H1 (cell line): ENCODE measurements around the gene ZFAND3. TPM values are rescaled to one million over a fixed set of nuclear protein-coding genes. Genes with fewer than 3 reads are reported as not detected.

Experiments used
- CTCF ChIA-PET: fragments of 300-600 bp; sonication (Branson Sonifier 250); formaldehyde crosslinking; loops from one replicate; lab custom pipeline; 2021; ENCODE audit not compliant: partially characterized antibody; lab: Charles Lee
- POLR2A ChIA-PET: fragments of 300-600 bp; sonication (Branson Sonifier 250); formaldehyde crosslinking; loops from one replicate; lab custom pipeline; 2021; ENCODE audit warnings: inconsistent platforms; ENCODE audit not compliant: partially characterized antibody; lab: Charles Lee
- DNase-seq, 2 experiments: peaks; one replicate each; pipeline versions ENCODE4 v3.0.0 to v3.0.0-alpha.2; 2010 to 2022; ENCODE audit warnings: low spot score in 2 of 2, low read depth in 1 of 2, mixed read lengths in 1 of 2
- FAIRE-seq: peaks from 2 replicates; lab custom pipeline; 2011; peaks lifted over from hg19 to GRCh38; lab: Jason Lieb, UNC
- H2AFZ ChIP-seq: 2 replicates; pipeline ENCODE4 v1.8.1; 2012; ENCODE audit warnings: low read length, inconsistent platforms
- H2AK5ac ChIP-seq: 2 replicates; pipeline ENCODE4 v1.6.1; 2013; ENCODE audit warnings: low read depth, low read length
- H2BK120ac ChIP-seq: replicated peaks from 2 replicates; pipeline ENCODE3; 2013; ENCODE audit warnings: low read depth, low read length, inconsistent platforms
- H2BK12ac ChIP-seq: 2 replicates; pipeline ENCODE4 v1.6.1; 2013; ENCODE audit warnings: low read depth, low read length
- H2BK15ac ChIP-seq: 2 replicates; pipeline ENCODE4 v1.6.1; 2013; ENCODE audit warnings: low read length
- H2BK20ac ChIP-seq: 2 replicates; pipeline ENCODE4 v1.6.1; 2013; ENCODE audit warnings: low read length
- H2BK5ac ChIP-seq: 2 replicates; pipeline ENCODE4 v1.6.1; 2013; ENCODE audit warnings: low read depth, low read length
- H3K14ac ChIP-seq: 2 replicates; pipeline ENCODE4 v1.6.1; 2013; ENCODE audit warnings: inconsistent platforms; ENCODE audit not compliant: insufficient read length
- H3K18ac ChIP-seq: 2 replicates; pipeline ENCODE4 v1.6.1; 2013; ENCODE audit warnings: low read length; ENCODE audit errors: extremely low read depth
- H3K23ac ChIP-seq: 2 replicates; pipeline ENCODE4 v1.6.1; 2013; ENCODE audit warnings: inconsistent platforms; ENCODE audit not compliant: insufficient read length
- H3K23me2 ChIP-seq: 2 replicates; pipeline ENCODE4 v1.6.1; 2013; ENCODE audit warnings: low read depth, low read length
- H3K27ac ChIP-seq: 2 replicates; pipeline ENCODE4 v1.6.1; 2011; ENCODE audit warnings: low read depth, low read length, inconsistent platforms
- H3K27me3 ChIP-seq, 4 experiments: replicated peaks in 1 of 4; 1 replicate in 1 of 4; 2 replicates in 3 of 4; pipeline versions ENCODE4 v1.6.1 to v1.8.1; 2011 to 2013; ENCODE audit warnings: low read length in 3 of 4, mild to moderate bottlenecking in 3 of 4, inconsistent platforms in 2 of 4, mixed read lengths in 2 of 4, moderate library complexity in 1 of 4; ENCODE audit not compliant: control insufficient read depth in 3 of 4, insufficient read depth in 3 of 4; ENCODE audit errors: extremely low read depth in 1 of 4
- H3K36me3 ChIP-seq, 4 experiments: 2 replicates each; pipeline versions ENCODE4 v1.6.1 to v1.8.1; 2011 to 2013; ENCODE audit warnings: mild to moderate bottlenecking in 4 of 4, low read length in 3 of 4, moderate library complexity in 2 of 4, control low read depth in 1 of 4, inconsistent platforms in 1 of 4; ENCODE audit not compliant: insufficient read depth in 4 of 4, control insufficient read depth in 2 of 4
- H3K4ac ChIP-seq: replicated peaks from 2 replicates; pipeline ENCODE3; 2013; ENCODE audit warnings: low read length, low read depth, mixed read lengths, inconsistent platforms; ENCODE audit not compliant: insufficient read length
- H3K4me1 ChIP-seq, 4 experiments: replicated peaks in 1 of 4; 1 replicate in 1 of 4; 2 replicates in 3 of 4; pipeline versions ENCODE4 v1.6.1 to v1.8.1; 2011 to 2013; ENCODE audit warnings: low read length in 3 of 4, inconsistent platforms in 2 of 4, mixed read lengths in 1 of 4; ENCODE audit not compliant: insufficient read depth in 4 of 4, control insufficient read depth in 3 of 4
- H3K4me2 ChIP-seq, 2 experiments: 2 replicates each; pipeline versions ENCODE4 v1.6.1 to v1.8.1; 2011 to 2013; ENCODE audit warnings: low read depth in 2 of 2, low read length in 2 of 2, control low read depth in 1 of 2, inconsistent platforms in 1 of 2, mild to moderate bottlenecking in 1 of 2; ENCODE audit not compliant: insufficient read depth in 1 of 2
- H3K4me3 ChIP-seq, 4 experiments: fragments of 200-600, 300-600 bp in 1 of 4; sonication (generic), shearing (Covaris generic), sonication (Bioruptor Twin) in 1 of 4; 2 replicates each; pipeline versions ENCODE4 v1.5.1 to v1.8.1; 2011 to 2016; ENCODE audit warnings: low read length in 4 of 4, low read depth in 3 of 4, control low read depth in 2 of 4, inconsistent platforms in 2 of 4, mild to moderate bottlenecking in 2 of 4, mixed read lengths in 1 of 4, moderate library complexity in 1 of 4; ENCODE audit not compliant: insufficient read depth in 2 of 4; ENCODE audit errors: extremely low read depth in 1 of 4
- H3K56ac ChIP-seq: replicated peaks from 2 replicates; pipeline ENCODE3; 2013; ENCODE audit warnings: low read depth, mild to moderate bottlenecking, mixed read lengths, low read length, inconsistent platforms; ENCODE audit not compliant: insufficient read length
- H3K79me1 ChIP-seq: 2 replicates; pipeline ENCODE4 v1.6.1; 2013; ENCODE audit warnings: low read depth, low read length, control low read depth
- H3K79me2 ChIP-seq, 2 experiments: 2 replicates each; pipeline versions ENCODE4 v1.6.1 to v1.8.1; 2012 to 2013; ENCODE audit warnings: low read length in 2 of 2, mild to moderate bottlenecking in 2 of 2, inconsistent platforms in 1 of 2; ENCODE audit not compliant: insufficient read depth in 2 of 2, control insufficient read depth in 1 of 2
- H3K9ac ChIP-seq, 4 experiments: replicated peaks in 1 of 4; 1 replicate in 1 of 4; 2 replicates in 3 of 4; pipeline versions ENCODE4 v1.6.1 to v1.8.1; 2011 to 2013; ENCODE audit warnings: low read depth in 3 of 4, low read length in 3 of 4, control low read depth in 2 of 4, mild to moderate bottlenecking in 2 of 4, moderate library complexity in 2 of 4, inconsistent platforms in 1 of 4; ENCODE audit errors: extremely low read depth in 1 of 4
- H3K9me3 ChIP-seq, 2 experiments: 2 replicates each; pipeline versions ENCODE4 v1.6.1 to v1.8.1; 2012 to 2013; ENCODE audit warnings: mild to moderate bottlenecking in 2 of 2, moderate library complexity in 2 of 2, control low read depth in 1 of 2, inconsistent platforms in 1 of 2, low read depth in 1 of 2, low read length in 1 of 2, mixed read lengths in 1 of 2; ENCODE audit not compliant: insufficient read depth in 2 of 2
- H4K20me1 ChIP-seq, 2 experiments: replicated peaks in 1 of 2; 2 replicates each; pipeline versions ENCODE3 to v1.8.1; 2011 to 2013; ENCODE audit warnings: inconsistent platforms in 2 of 2, low read length in 2 of 2, mild to moderate bottlenecking in 1 of 2; ENCODE audit not compliant: insufficient read depth in 2 of 2, control insufficient read depth in 1 of 2
- H4K5ac ChIP-seq: 2 replicates; pipeline ENCODE4 v1.6.1; 2013; ENCODE audit warnings: low read length, low read depth, mixed read lengths, inconsistent platforms; ENCODE audit not compliant: insufficient read length
- H4K8ac ChIP-seq: 2 replicates; pipeline ENCODE4 v1.8.0; 2013; ENCODE audit warnings: mild to moderate bottlenecking, moderate library complexity, low read length, inconsistent platforms; ENCODE audit not compliant: insufficient read depth; ENCODE audit errors: extremely low read depth
- H4K91ac ChIP-seq: replicated peaks from 2 replicates; pipeline ENCODE3; 2013; ENCODE audit warnings: low read length, mixed read lengths, inconsistent platforms; ENCODE audit not compliant: insufficient read length
- CHD2 ChIP-seq: IDR thresholded peaks from 2 replicates; pipeline ENCODE4 v1.6.1; 2012; ENCODE audit warnings: low read length, improper control_type of control experiment
- FOSL1 ChIP-seq: IDR thresholded peaks from 2 replicates; pipeline ENCODE4 v1.6.1; 2011; ENCODE audit warnings: mild to moderate bottlenecking, low read depth, low read length, moderate library complexity; ENCODE audit not compliant: insufficient read depth
- HDAC6 ChIP-seq: IDR thresholded peaks from one replicate; pipeline ENCODE4 v1.7.1; 2012; ENCODE audit warnings: low read depth, mild to moderate bottlenecking, inconsistent platforms, low read length, moderate library complexity
- JUND ChIP-seq: IDR thresholded peaks from 2 replicates; pipeline ENCODE4 v1.6.1; 2011; ENCODE audit warnings: mild to moderate bottlenecking, improper control_type of control experiment, low read length
- SP4 ChIP-seq: IDR thresholded peaks from 2 replicates; pipeline ENCODE4 v1.6.1; 2012; ENCODE audit warnings: low read length, inconsistent platforms
- WGBS, 2 experiments: shearing (Covaris generic) in 1 of 2; methylation state at CpG; one replicate each; pipeline versions ENCODE4 v1.1.6 to v1.1.7; 2013 to 2015; ENCODE audit warnings: low lambda C conversion rate in 2 of 2, mixed read lengths in 2 of 2, inconsistent platforms in 1 of 2, low coverage in 1 of 2, missing lambda C conversion rate in 1 of 2; ENCODE audit not compliant: insufficient replicate concordance in 2 of 2, insufficient coverage in 1 of 2, insufficient read length in 1 of 2; ENCODE audit errors: extremely low coverage in 1 of 2, missing lambda C conversion rate in 1 of 2; 5-methylcytosine and 5-hydroxymethylcytosine counted together
- long read RNA-seq, 2 experiments: library from RNA in 1 of 2; library from capped mRNA in 1 of 2; stranded (forward); transcript quantifications; one replicate each; pipeline ENCODE4 v2.0.0, GENCODE V29; 2021; ENCODE audit warnings: inconsistent platforms in 1 of 2
- polyA minus RNA-seq, 3 experiments: library from RNA; depleted of rRNA, polyadenylated mRNA; stranded (reverse); fragments of >200 nt; gene quantifications; 1 replicate in 2 of 3; 2 replicates in 1 of 3; pipeline ENCODE4 v1.2.3, GENCODE V29; 2011
- polyA plus RNA-seq, 7 experiments: library from polyadenylated mRNA; depleted of rRNA in 3 of 7; stranded (reverse) in 5 of 7; unstranded in 2 of 7; fragments of >200 nt in 5 of 7; fragments of 200-250 nt in 2 of 7; gene quantifications; 1 replicate in 5 of 7; 2 replicates in 1 of 7; 4 replicates in 1 of 7; pipeline versions ENCODE4 v1.2.1 to v1.2.3, GENCODE V29; 2011 to 2013; ENCODE audit warnings: missing spikeins in 2 of 7, mixed read lengths in 2 of 7
- total RNA-seq: library from RNA; stranded (reverse); fragmentation: NEBNext Ultra II Directional; extraction: Animal tissue kit (Norgen Biotek cat#: 25700); gene quantifications from 2 replicates; pipeline ENCODE4 v1.2.1, GENCODE V29; 2021

The ZFAND3 gene
- total RNA-seq (44.8 and 51.3 TPM in 2 replicates), polyA plus RNA-seq (2011; rRNA removed) (13.0 and 19.6 TPM in 2 replicates), polyA minus RNA-seq (2011; rRNA and poly(A)+ RNA removed) (9.4 and 14.3 TPM in 2 replicates)
- 14.5 TPM for polyA plus RNA-seq (2011; cell fraction: cytosol; rRNA removed)
- 13.8 TPM for polyA plus RNA-seq (2011; cell fraction: nucleus; rRNA removed)
- polyA plus RNA-seq (2012, experiment 1 of 2) = 54.3 to 80.1 TPM (median 64.9 TPM) in 4 replicates
- 31.0 TPM for polyA plus RNA-seq (2012, experiment 2 of 2)
- polyA plus RNA-seq (2013, experiment 1 of 2) = 27.0 TPM
- 25.8 TPM for polyA plus RNA-seq (2013, experiment 2 of 2)
- 15.6 TPM for polyA minus RNA-seq (2011; cell fraction: cytosol; rRNA and poly(A)+ RNA removed)
- polyA minus RNA-seq (2011; cell fraction: nucleus; rRNA and poly(A)+ RNA removed) = 22.2 TPM
- long read RNA-seq, experiment 1, transcript ZFAND3-201 (6 exons, 3,366 nt) = major isoform, 16 of 65 reads
- long read RNA-seq, experiment 1, partial matches to known transcripts = 25 of 65 reads
- long read RNA-seq, experiment 1, other reads (novel, unspliced or antisense) = 23 of 65 reads
- long read RNA-seq, experiment 2, partial matches to known transcripts = 12 of 13 reads
- long read RNA-seq, experiment 2, other reads (novel, unspliced or antisense) = 1 of 13 reads

DNA sequence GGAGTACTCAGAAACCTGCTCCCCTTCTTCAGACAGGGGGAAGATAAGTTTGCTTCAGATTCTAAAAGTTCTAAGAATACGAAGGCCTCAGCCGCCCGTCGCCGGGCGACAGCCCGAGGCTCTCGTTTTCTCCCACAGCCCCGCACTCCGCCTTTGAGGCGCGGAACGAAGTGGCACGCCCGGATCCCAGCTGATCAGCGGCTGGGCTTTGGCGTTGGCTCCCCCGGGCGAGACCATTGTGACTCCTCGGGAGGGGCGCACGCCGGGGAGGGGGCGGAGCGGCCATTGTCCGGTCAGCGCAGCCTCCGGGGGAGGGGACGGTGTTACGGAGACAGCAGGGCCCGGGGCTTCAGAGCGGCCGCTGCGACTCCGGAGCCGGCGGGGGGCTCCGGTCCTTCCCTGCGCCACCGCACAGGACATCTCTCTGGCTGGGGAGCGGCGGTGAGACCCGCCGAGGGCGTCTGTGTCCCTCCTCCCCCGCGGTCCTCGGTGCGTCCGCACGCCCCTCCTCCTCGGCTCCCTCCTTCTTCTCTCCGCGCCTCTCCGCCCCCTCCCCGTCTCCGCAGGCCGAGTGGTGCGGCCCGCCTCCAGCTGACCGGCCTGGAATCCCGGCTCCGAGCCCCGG is at the start of gene ZFAND3:
TSS of gene ZFAND3 (plus strand) at position 551 of the 625 bp plus-strand sequence. CDS start 219 bp downstream, outside the sequence.
- peak within 1 kb of the TSS; percentile 22 for H4K91ac ChIP-seq
- H2BK15ac ChIP-seq = no peak within 1 kb of the TSS
- H3K56ac ChIP-seq = peak within 1 kb of the TSS; percentile 84
- FAIRE-seq = no peak
- no peak within 1 kb of the TSS for H2BK20ac ChIP-seq
- H3K18ac ChIP-seq = peak within 1 kb of the TSS; percentile 93
- no peak within 1 kb of the TSS for H2BK12ac ChIP-seq
- peak within 1 kb of the TSS; percentile 94 for H3K14ac ChIP-seq
- H2BK120ac ChIP-seq = peak within 1 kb of the TSS; percentile 47
- H4K5ac ChIP-seq = peak within 1 kb of the TSS; percentile 85
- no peak within 1 kb of the TSS for H2AK5ac ChIP-seq
- peaks cover 6% of the 10 kb centered on the region for H3K23me2 ChIP-seq
- peak within 1 kb of the TSS; percentile 74 to 93 (median 86) for H3K4me3 ChIP-seq
- H2BK5ac ChIP-seq = peak within 1 kb of the TSS; percentile 86
- ChIA-PET CTCF (interaction anchor here (1.2 to 1.8 kb wide), 3 partner anchors 8 to 26 kb away, joined by 3 to 5 read pairs (median 3); no protein-coding TSS in a partner anchor), POLR2A (interaction anchor here (0.6 to 4.6 kb wide), 23 partner anchors 8 to 386 kb away, joined by 3 to 26 read pairs (median 4); partner anchors contain the start of genes CCDC167 and MDGA1)
- peaks cover 2% of the 10 kb centered on the region; the same call in 1 of the 2 replicates for H3K79me1 ChIP-seq
- peak; percentile 79 to 98 for DNase-seq
- no peaks in the 10 kb centered on the region for H3K9me3 ChIP-seq
- no peaks in the 10 kb centered on the region for H3K36me3 ChIP-seq
- peak within 1 kb of the TSS; percentile 84 to 88 for H3K4me2 ChIP-seq
- H3K27ac ChIP-seq = peak within 1 kb of the TSS; percentile 96
- H4K20me1 ChIP-seq = peaks cover 6 to 9% of the 10 kb centered on the region in 2 experiments
- H3K23ac ChIP-seq = no peak within 1 kb of the TSS
- peaks cover 18 to 41% of the 10 kb centered on the region in 2 experiments for H3K79me2 ChIP-seq
- H3K27me3 ChIP-seq = no peaks in the 10 kb centered on the region; a peak in 1 of 7 replicates
- H3K9ac ChIP-seq = peak within 1 kb of the TSS; percentile 83 to 87 (median 84)
- H3K4me1 ChIP-seq = peaks cover 3 to 13% (median 7%) of the 10 kb centered on the region in 4 experiments; a peak in 6 of 7 replicates
- WGBS, 2 experiments = 0% methylated on average over 31 of the region's 64 CpGs; no CpG with 5 or more reads in 1 of the 2 experiments
- H2AFZ ChIP-seq = peak within 1 kb of the TSS; percentile 56
- no peak within 1 kb of the TSS for H3K4ac ChIP-seq
- peak within 1 kb of the TSS; percentile 79; the same call in 1 of the 2 replicates for H4K8ac ChIP-seq
- TF ChIP-seq HDAC6 (no peak), JUND (peak; percentile 88), FOSL1 (0 out of 2 replicates have a peak, but pooled peaks have one; percentile 55), SP4 (peak; percentile 75; the same call in 1 of the 2 replicates), CHD2 (no peak)
